IMR-90 (cell line): ENCODE measurements around the gene MB21D2. TPM values are rescaled to one million over a fixed set of nuclear protein-coding genes. Genes with fewer than 3 reads are reported as not detected.

ENCODE experiments used
- ATAC-seq: fragments of 200-7000 bp; cut with Tn5 transposase; 2 replicates; pipeline ENCODE4 v1.9.1; 2020; ENCODE audit warnings: low read depth, mild to moderate bottlenecking, moderate library complexity
- BruUV-seq: library from RNA; stranded (reverse); fragments of 400-500 nt; replicated peaks from 2 replicates; lab custom pipeline; 2021; lab: Mats Ljungman, UMichigan
- CTCF ChIA-PET: fragments of 300-600 bp; formaldehyde crosslinking; extraction: SDS; loops from one replicate; lab custom pipeline; 2021; ENCODE audit warnings: antibody characterized with exemption; lab: Yijun Ruan, JAX
- POLR2A ChIA-PET: fragments of 300-600 bp; sonication (Branson Sonifier 250); formaldehyde crosslinking; loops from one replicate; lab custom pipeline; 2022; ENCODE audit warnings: antibody characterized with exemption; ENCODE audit not compliant: unreplicated experiment; lab: Charles Lee
- DNase-seq: peaks from one replicate; pipeline ENCODE4 v3.0.0; 2013
- H2AFZ ChIP-seq: replicated peaks from 2 replicates; pipeline ENCODE3; 2013; ENCODE audit warnings: low read length, mild to moderate bottlenecking; ENCODE audit not compliant: poor library complexity
- H2AK5ac ChIP-seq: 2 replicates; pipeline ENCODE4 v1.6.1; 2013; ENCODE audit warnings: low read depth, low read length, inconsistent platforms
- H2AK9ac ChIP-seq: replicated peaks from 2 replicates; pipeline ENCODE3; 2013; ENCODE audit warnings: mild to moderate bottlenecking, low read depth, low read length, moderate library complexity; ENCODE audit not compliant: poor library complexity
- H2BK120ac ChIP-seq: 2 replicates; pipeline ENCODE4 v1.6.1; 2013; ENCODE audit warnings: low read depth, low read length, inconsistent platforms
- H2BK15ac ChIP-seq: 3 replicates; pipeline ENCODE4 v1.6.1; 2013; ENCODE audit warnings: low read depth, low read length, inconsistent platforms
- H2BK20ac ChIP-seq: 2 replicates; pipeline ENCODE4 v1.6.1; 2013; ENCODE audit warnings: low read depth, mild to moderate bottlenecking, inconsistent platforms, low read length, moderate library complexity
- H2BK5ac ChIP-seq: 2 replicates; pipeline ENCODE4 v1.6.1; 2013; ENCODE audit warnings: mild to moderate bottlenecking, low read depth, low read length, inconsistent platforms; ENCODE audit not compliant: poor library complexity, severe bottlenecking
- H3K14ac ChIP-seq: replicated peaks from 2 replicates; pipeline ENCODE4 v1.6.1; 2013; ENCODE audit warnings: low read depth, low read length, inconsistent platforms
- H3K18ac ChIP-seq: 2 replicates; pipeline ENCODE4 v1.6.1; 2013; ENCODE audit warnings: low read depth, low read length, control low read depth
- H3K23ac ChIP-seq: 2 replicates; pipeline ENCODE4 v1.6.1; 2013; ENCODE audit warnings: low read depth, low read length, inconsistent platforms
- H3K27ac ChIP-seq: 2 replicates; pipeline ENCODE4 v1.5.1; 2013; ENCODE audit warnings: mild to moderate bottlenecking, control low read depth, low read length; ENCODE audit not compliant: insufficient read depth
- H3K27me3 ChIP-seq: 2 replicates; pipeline ENCODE4 v1.6.1; 2013; ENCODE audit warnings: low read length; ENCODE audit not compliant: control insufficient read depth, insufficient read depth
- H3K36me3 ChIP-seq: 2 replicates; pipeline ENCODE4 v1.6.1; 2013; ENCODE audit warnings: low read length, mixed read lengths; ENCODE audit not compliant: control insufficient read depth, insufficient read depth
- H3K4ac ChIP-seq: 2 replicates; pipeline ENCODE4 v1.6.1; 2013; ENCODE audit warnings: low read depth, low read length, inconsistent platforms
- H3K4me1 ChIP-seq: 2 replicates; pipeline ENCODE4 v1.6.1; 2013; ENCODE audit warnings: low read length, mixed read lengths; ENCODE audit not compliant: control insufficient read depth, insufficient read depth
- H3K4me2 ChIP-seq: 2 replicates; pipeline ENCODE4 v1.6.1; 2013; ENCODE audit warnings: low read depth, mild to moderate bottlenecking, control low read depth, low read length, moderate library complexity
- H3K4me3 ChIP-seq: 2 replicates; pipeline ENCODE4 v1.5.1; 2013; ENCODE audit warnings: low read depth, mild to moderate bottlenecking, control low read depth, low read length, moderate library complexity; ENCODE audit not compliant: insufficient read depth
- H3K56ac ChIP-seq: 2 replicates; pipeline ENCODE4 v1.6.1; 2013; ENCODE audit warnings: low read length, inconsistent platforms; ENCODE audit not compliant: insufficient read depth; ENCODE audit errors: extremely low read depth
- H3K79me1 ChIP-seq, 2 experiments: 2 replicates each; pipeline ENCODE4 v1.6.1; 2013; ENCODE audit warnings: low read length in 2 of 2, inconsistent platforms in 1 of 2, low read depth in 1 of 2
- H3K9ac ChIP-seq: 2 replicates; pipeline ENCODE4 v1.6.1; 2013; ENCODE audit warnings: low read depth, low read length, control low read depth
- H3K9me1 ChIP-seq: 2 replicates; pipeline ENCODE4 v1.6.1; 2013; ENCODE audit warnings: low read length, inconsistent platforms; ENCODE audit not compliant: insufficient read depth
- H3K9me3 ChIP-seq: 2 replicates; pipeline ENCODE4 v1.6.1; 2013; ENCODE audit warnings: low read length; ENCODE audit not compliant: control insufficient read depth, insufficient read depth
- H4K20me1 ChIP-seq: 2 replicates; pipeline ENCODE4 v1.6.1; 2013; ENCODE audit warnings: low read length, inconsistent platforms; ENCODE audit not compliant: insufficient read depth
- H4K5ac ChIP-seq: 2 replicates; pipeline ENCODE4 v1.6.1; 2013; ENCODE audit warnings: mild to moderate bottlenecking, low read depth, low read length, control low read depth
- H4K8ac ChIP-seq, 2 experiments: 2 replicates each; pipeline ENCODE4 v1.6.1; 2013; ENCODE audit warnings: low read depth in 2 of 2, low read length in 2 of 2, control low read depth in 1 of 2, inconsistent platforms in 1 of 2
- H4K91ac ChIP-seq: 2 replicates; pipeline ENCODE4 v1.6.1; 2013; ENCODE audit warnings: low read depth, low read length, inconsistent platforms; ENCODE audit not compliant: insufficient read depth
- BHLHE40 ChIP-seq: fragments of 150-350 bp; IDR thresholded peaks from 2 replicates; pipeline ENCODE4 v1.6.1; 2016; ENCODE audit warnings: mild to moderate bottlenecking, low read depth, low read length
- CHD1 ChIP-seq: IDR thresholded peaks from 2 replicates; pipeline ENCODE4 v1.6.1; 2012; ENCODE audit warnings: low read depth, low read length, improper control_type of control experiment
- MAFK ChIP-seq: IDR thresholded peaks from 2 replicates; pipeline ENCODE4 v1.6.1; 2012; ENCODE audit warnings: low read depth, low read length, improper control_type of control experiment
- MAZ ChIP-seq: IDR thresholded peaks from 2 replicates; pipeline ENCODE4 v1.6.1; 2012; ENCODE audit warnings: low read depth, mild to moderate bottlenecking, low read length, improper control_type of control experiment, moderate library complexity, borderline replicate concordance
- MXI1 ChIP-seq: IDR thresholded peaks from 2 replicates; pipeline ENCODE4 v1.6.1; 2012; ENCODE audit warnings: low read depth, mild to moderate bottlenecking, low read length, moderate library complexity, borderline replicate concordance
- NFE2L2 ChIP-seq: fragments of 150-350 bp; IDR thresholded peaks from 2 replicates; pipeline ENCODE4 v1.6.1; 2016; ENCODE audit warnings: low read depth, mild to moderate bottlenecking, low read length
- POLR2A ChIP-seq: IDR thresholded peaks from 2 replicates; pipeline ENCODE4 v1.6.1; 2012; ENCODE audit warnings: mild to moderate bottlenecking, low read depth, low read length
- RAD21 ChIP-seq: IDR thresholded peaks from 2 replicates; pipeline ENCODE4 v1.6.1; 2012; ENCODE audit warnings: low read length, improper control_type of control experiment
- RCOR1 ChIP-seq: IDR thresholded peaks from 2 replicates; pipeline ENCODE4 v1.6.1; 2012; ENCODE audit warnings: mild to moderate bottlenecking, low read length, improper control_type of control experiment; ENCODE audit not compliant: insufficient replicate concordance
- RFX5 ChIP-seq: IDR thresholded peaks from 2 replicates; pipeline ENCODE4 v1.8.0; 2012; ENCODE audit warnings: low read depth, mild to moderate bottlenecking, low read length, moderate library complexity
- SMC3 ChIP-seq: fragments of 150-350 bp; IDR thresholded peaks from 2 replicates; pipeline ENCODE4 v1.6.1; 2016; ENCODE audit warnings: low read depth, mild to moderate bottlenecking, antibody characterized with exemption, low read length, moderate library complexity
- USF2 ChIP-seq: fragments of 150-350 bp; IDR thresholded peaks from 2 replicates; pipeline ENCODE4 v1.6.1; 2017; ENCODE audit warnings: mild to moderate bottlenecking, antibody characterized with exemption, low read length, low read depth
- WGBS, 2 experiments: methylation state at CpG; one replicate each; pipeline versions ENCODE4 v1.1.5 to v1.1.7; 2013; ENCODE audit warnings: missing lambda C conversion rate in 2 of 2; ENCODE audit not compliant: insufficient read length in 1 of 2; ENCODE audit errors: extremely low coverage in 2 of 2; 5-methylcytosine and 5-hydroxymethylcytosine counted together
- dilution Hi-C: fragments of 300-500 bp; cut with HindIII; formaldehyde crosslinking; loops from one replicate; pipeline ENCODE4 v1.14.3; 2018; ENCODE audit warnings: low sequenced_read_pairs; ENCODE audit not compliant: unreplicated experiment
- in situ Hi-C: fragments of 300-500 bp; cut with MboI; formaldehyde crosslinking; loops from 3 replicates; pipeline ENCODE4 v1.14.3; 2019; ENCODE audit warnings: low sequenced_read_pairs, inconsistent platforms, mixed read lengths
- intact Hi-C: fragments of 100-400 bp; cut with micrococcal nuclease; formaldehyde crosslinking; loops from 2 replicates; pipeline ENCODE4 v1.10.0; 2022
- polyA plus RNA-seq, 3 experiments: library from polyadenylated mRNA; depleted of rRNA; stranded (reverse); fragments of >200 nt; gene quantifications; 2 replicates each; pipeline ENCODE4 v1.2.3, GENCODE V29; 2012; ENCODE audit warnings: low replicate concordance in 1 of 3
- total RNA-seq: library from RNA; depleted of rRNA; stranded (reverse); fragments of >200 nt; gene quantifications from 2 replicates; pipeline ENCODE4 v1.2.3, GENCODE V29; 2012
- TF ChIP-seq, protein P1 (sequence below): conservative IDR thresholded peaks from 2 replicates; pipeline ENCODE4 v1.5.1; 2012; ENCODE audit warnings: mild to moderate bottlenecking, low read depth, low read length, improper control_type of control experiment

Gene MB21D2
- total and polyA plus RNA-seq, 2 of the 4 experiments (the other 2 are of a cell fraction), result 13.6 to 44.8 TPM

GRCh38 chr3:192904632-192905289 lies 12.9 kb downstream of the MB21D2 start:
- Histone ChIP-seq H3K36me3 (no peaks in the 10 kb centered on the region), H3K9me3 (no peaks in the 10 kb centered on the region), H4K5ac (no peak overlapping the region), H3K56ac (no peak overlapping the region), H2AK9ac (no peak overlapping the region), H2BK120ac (no peak overlapping the region), H3K23ac (no peak overlapping the region; the same call in 1 of the 2 replicates), H3K4me2 (no peak overlapping the region), H2BK5ac (no peak overlapping the region), H3K4me3 (no peak overlapping the region), H4K91ac (no peak overlapping the region), H3K4me1 (peaks cover 15% of the 10 kb centered on the region), H3K27me3 (no peaks in the 10 kb centered on the region), H3K27ac (no peak overlapping the region), H3K14ac (no peak overlapping the region), H2AK5ac (0 out of 2 replicates have a peak overlapping the region, but pooled peaks have one; percentile 17), H2AFZ (no peak overlapping the region), H2BK15ac (no peak overlapping the region), H2BK20ac (no peak overlapping the region), H3K9me1 (peaks cover 13% of the 10 kb centered on the region), H3K4ac (peak overlapping the region; percentile 15; the same call in 1 of the 2 replicates), H3K9ac (no peak overlapping the region), H3K18ac (no peak overlapping the region), H4K8ac (no peak overlapping the region), H3K79me1 (peaks cover 23 to 73% of the 10 kb centered on the region in 2 experiments), H4K20me1 (no peaks in the 10 kb centered on the region)
- ChIA-PET POLR2A (no interaction called here), CTCF (no interaction called here)
- in situ Hi-C loops, result no loop called here
- WGBS, 2 experiments, result 97% methylated on average over 8 of the region's 10 CpGs; no CpG with 5 or more reads in 1 of the 2 experiments
- BruUV-seq, result no TSS peak
- dilution Hi-C loops, result no loop called here
- ATAC-seq, result no peak
- DNase-seq, result no peak
- intact Hi-C loops, result no loop called here
- TF ChIP-seq USF2, result no peak
- no peak for TF ChIP-seq MAFK
- TF ChIP-seq CHD1, result no peak
- no peak for TF ChIP-seq BHLHE40
- TF ChIP-seq RFX5, result no peak
- no peak for TF ChIP-seq SMC3
- TF ChIP-seq RAD21, result no peak
- TF ChIP-seq RCOR1, result no peak
- TF ChIP-seq POLR2A, result no peak
- TF ChIP-seq, protein P1, sequence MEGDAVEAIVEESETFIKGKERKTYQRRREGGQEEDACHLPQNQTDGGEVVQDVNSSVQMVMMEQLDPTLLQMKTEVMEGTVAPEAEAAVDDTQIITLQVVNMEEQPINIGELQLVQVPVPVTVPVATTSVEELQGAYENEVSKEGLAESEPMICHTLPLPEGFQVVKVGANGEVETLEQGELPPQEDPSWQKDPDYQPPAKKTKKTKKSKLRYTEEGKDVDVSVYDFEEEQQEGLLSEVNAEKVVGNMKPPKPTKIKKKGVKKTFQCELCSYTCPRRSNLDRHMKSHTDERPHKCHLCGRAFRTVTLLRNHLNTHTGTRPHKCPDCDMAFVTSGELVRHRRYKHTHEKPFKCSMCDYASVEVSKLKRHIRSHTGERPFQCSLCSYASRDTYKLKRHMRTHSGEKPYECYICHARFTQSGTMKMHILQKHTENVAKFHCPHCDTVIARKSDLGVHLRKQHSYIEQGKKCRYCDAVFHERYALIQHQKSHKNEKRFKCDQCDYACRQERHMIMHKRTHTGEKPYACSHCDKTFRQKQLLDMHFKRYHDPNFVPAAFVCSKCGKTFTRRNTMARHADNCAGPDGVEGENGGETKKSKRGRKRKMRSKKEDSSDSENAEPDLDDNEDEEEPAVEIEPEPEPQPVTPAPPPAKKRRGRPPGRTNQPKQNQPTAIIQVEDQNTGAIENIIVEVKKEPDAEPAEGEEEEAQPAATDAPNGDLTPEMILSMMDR, result no peak
- TF ChIP-seq NFE2L2, result no peak
- TF ChIP-seq MXI1, result no peak
- no peak for TF ChIP-seq MAZ
